HG03342 (cell line): ENCODE data around the gene KIAA0825.
"Not testable (repeated sequence)": the region's sequence is repeated elsewhere in the genome, so short reads cannot be mapped to it uniquely, and the experiment has no call there.

ENCODE experiments used
- ATAC-seq: cut with Tn5 transposase; IDR thresholded peaks from one replicate; pipeline ENCODE4 v1.9.1; 2021; ENCODE audit warnings: mild to moderate bottlenecking, moderate library complexity; ENCODE audit not compliant: unreplicated experiment

Gene KIAA0825

GRCh38 chr5:94130077-94130476 is 488.3 kb downstream of the KIAA0825 start:
- ATAC-seq = no peak

- no peak for ATAC-seq
Measured at GRCh38 chr5:94125107-94125506, 493.3 kb downstream of the KIAA0825 start.

GRCh38 chr5:94116317-94116716 is 502.1 kb downstream of the KIAA0825 start:
- ATAC-seq = not testable (repeated sequence)

- no peak for ATAC-seq
Measured at GRCh38 chr5:94113087-94113486, 505.3 kb downstream of the KIAA0825 start.

GRCh38 chr5:94111209-94112004 is 507.0 kb downstream of the KIAA0825 start:
- ATAC-seq = peak; percentile 100

- ATAC-seq = no peak
Measured at GRCh38 chr5:94103514-94104245, 514.7 kb downstream of the KIAA0825 start.
